Naive thymus-derived CD8-positive, alpha-beta T cell (primary cell): Measurements from ENCODE around the gene AP3B1. TPM values are rescaled to one million over a fixed set of nuclear protein-coding genes. Genes with fewer than 3 reads are reported as not detected.
"Not testable (repeated sequence)": the region's sequence is repeated elsewhere in the genome, so short reads cannot be mapped to it uniquely, and the experiment has no call there.

Source experiments
- ATAC-seq, 2 donors: fragments of 150-1000 bp; cut with Tn5 transposase in 1 of 2; sonication (Bioruptor Pico), chemical (Tn5 transposase) in 1 of 2; 1 replicate in 1 of 2; 2 replicates in 1 of 2; pipeline ENCODE4 v1.10.0; 2021; ENCODE audit warnings: mild to moderate bottlenecking in 2 of 2, moderate library complexity in 2 of 2
- POLR2A ChIA-PET: fragments of 350-600 bp; sonication (Branson Sonifier 250); formaldehyde crosslinking; loops from one replicate; lab custom pipeline; 2021; ENCODE audit warnings: antibody characterized with exemption; lab: Charles Lee
- DNase-seq, 10 donors: peaks; one replicate each; pipeline versions ENCODE4 v3.0.0 to v3.0.0-alpha.2; 2020 to 2022
- H3K27ac Mint-ChIP-seq, 10 donors: one replicate each; pipeline ENCODE4 v1.8.0; 2020 to 2022; ENCODE audit warnings: mild to moderate bottlenecking in 10 of 10, mixed read lengths in 10 of 10, moderate library complexity in 4 of 10, inconsistent platforms in 1 of 10
- H3K27me3 Mint-ChIP-seq, 5 donors: one replicate each; pipeline ENCODE4 v1.8.0; 2021 to 2022; ENCODE audit warnings: mixed read lengths in 5 of 5
- H3K36me3 Mint-ChIP-seq, 3 donors: one replicate each; pipeline ENCODE4 v1.8.0; 2020 to 2022; ENCODE audit warnings: mixed read lengths in 3 of 3, mild to moderate bottlenecking in 2 of 3, inconsistent platforms in 1 of 3
- H3K4me1 Mint-ChIP-seq, 4 donors: one replicate each; pipeline ENCODE4 v1.8.0; 2021 to 2022; ENCODE audit warnings: mixed read lengths in 4 of 4
- H3K4me3 Mint-ChIP-seq, 10 donors: one replicate each; pipeline ENCODE4 v1.8.0; 2020 to 2022; ENCODE audit warnings: mild to moderate bottlenecking in 10 of 10, mixed read lengths in 10 of 10, moderate library complexity in 6 of 10, inconsistent platforms in 1 of 10
- H3K9me3 Mint-ChIP-seq, 9 donors: one replicate each; pipeline ENCODE4 v1.8.0; 2020 to 2022; ENCODE audit warnings: mixed read lengths in 9 of 9, mild to moderate bottlenecking in 3 of 9, inconsistent platforms in 1 of 9, moderate library complexity in 1 of 9
- polyA plus RNA-seq, 3 donors: library from polyadenylated mRNA; unstranded; fragments of 300-500 nt; fragmentation: Illumina TruSeq; gene quantifications; one replicate each; pipeline ENCODE4 v1.2.3, GENCODE V29; 2021
- total RNA-seq, 8 experiments: library from RNA in 2 of 8; stranded (reverse) in 2 of 8; gene quantifications; one replicate each; pipeline ENCODE4 v1.2.3 and lab custom pipeline; 2021 to 2026

The AP3B1 gene
- total and polyA plus RNA-seq, 5 experiments from 2014 or later: 19.8 to 36.4 (median 26.2) TPM

- Mint-ChIP-seq H3K4me3 (no peak overlapping the region), H3K9me3 (peaks cover 0 to under 1% (median 0%) of the 10 kb centered on the region in 9 donors), H3K27me3 (no peaks in the 10 kb centered on the region), H3K27ac (peak overlapping the region in 1 of 10 donors; percentile 15), H3K36me3 (peaks cover 3 to 38% (median 37%) of the 10 kb centered on the region in 3 donors), H3K4me1 (peaks cover 3 to 14% (median 9%) of the 10 kb centered on the region in 4 donors)
- POLR2A ChIA-PET: no interaction called here
- DNase-seq (no peak), ATAC-seq (no peak)
Measured at GRCh38 chr5:78182838-78183237, 111.7 kb downstream of the AP3B1 start.

- Mint-ChIP-seq H3K36me3 (peaks cover 10 to 76% (median 60%) of the 10 kb centered on the region in 3 donors), H3K4me1 (peaks cover 0 to 6% (median 4%) of the 10 kb centered on the region in 4 donors), H3K9me3 (peaks cover 0 to 6% (median 0%) of the 10 kb centered on the region in 9 donors), H3K27ac (no peak overlapping the region), H3K4me3 (no peak overlapping the region), H3K27me3 (no peaks in the 10 kb centered on the region)
- no peak for ATAC-seq
- POLR2A ChIA-PET: no interaction called here
- no peak for DNase-seq
Measured at GRCh38 chr5:78178356-78178755, 116.1 kb downstream of the AP3B1 start.

- H3K27ac Mint-ChIP-seq, H3K27me3 Mint-ChIP-seq, H3K4me1 Mint-ChIP-seq, DNase-seq, POLR2A ChIA-PET, ATAC-seq, H3K4me3 Mint-ChIP-seq: not testable (repeated sequence)
- H3K36me3 Mint-ChIP-seq: peaks cover 20 to 78% (median 66%) of the 10 kb centered on the region in 3 donors
- peaks cover 0 to 23% (median 9%) of the 10 kb centered on the region in 9 donors for H3K9me3 Mint-ChIP-seq
Measured at GRCh38 chr5:78170335-78170734, 124.2 kb downstream of the AP3B1 start.

- H3K9me3 Mint-ChIP-seq: peaks cover 0 to 9% (median 0%) of the 10 kb centered on the region in 9 donors
- no peaks in the 10 kb centered on the region for H3K27me3 Mint-ChIP-seq
- H3K4me1 Mint-ChIP-seq: no peaks in the 10 kb centered on the region
- no peak overlapping the region for H3K4me3 Mint-ChIP-seq
- POLR2A ChIA-PET: no interaction called here
- DNase-seq: peak in 3 of 10 donors; percentile 2 to 3 (median 2)
- H3K27ac Mint-ChIP-seq: no peak overlapping the region
- H3K36me3 Mint-ChIP-seq: peaks cover 14 to 69% (median 39%) of the 10 kb centered on the region in 3 donors
- no peak for ATAC-seq
Measured at GRCh38 chr5:78162253-78162862, 132.1 kb downstream of the AP3B1 start.

GRCh38 chr5:78157001-78157400 lies 137.5 kb downstream of the AP3B1 start:
- POLR2A ChIA-PET: no interaction called here
- peaks cover 0 to 7% (median 1%) of the 10 kb centered on the region in 4 donors for H3K4me1 Mint-ChIP-seq
- no peak for ATAC-seq
- peaks cover 48 to 75% (median 74%) of the 10 kb centered on the region in 3 donors for H3K36me3 Mint-ChIP-seq
- DNase-seq: no peak
- peak overlapping the region in 1 of 10 donors; percentile 30 for H3K27ac Mint-ChIP-seq
- H3K9me3 Mint-ChIP-seq: peaks cover 0 to 23% (median 3%) of the 10 kb centered on the region in 9 donors
- no peak overlapping the region for H3K4me3 Mint-ChIP-seq
- H3K27me3 Mint-ChIP-seq: no peaks in the 10 kb centered on the region

- Mint-ChIP-seq H3K27ac (no peak overlapping the region), H3K9me3 (peaks cover 0 to 19% (median 3%) of the 10 kb centered on the region in 9 donors), H3K27me3 (no peaks in the 10 kb centered on the region), H3K36me3 (peaks cover 41 to 74% (median 51%) of the 10 kb centered on the region in 3 donors), H3K4me1 (peaks cover 0 to 5% (median 1%) of the 10 kb centered on the region in 4 donors), H3K4me3 (no peak overlapping the region)
- POLR2A ChIA-PET: no interaction called here
- ATAC-seq: no peak
- DNase-seq: no peak
Measured at GRCh38 chr5:78151594-78152271, 142.8 kb downstream of the AP3B1 start.

GRCh38 chr5:78137290-78137689 lies 157.2 kb downstream of the AP3B1 start:
- POLR2A ChIA-PET: no interaction called here
- Mint-ChIP-seq H3K9me3 (no peaks in the 10 kb centered on the region), H3K4me3 (no peak overlapping the region), H3K27me3 (no peaks in the 10 kb centered on the region), H3K4me1 (peaks cover 0 to 4% (median 0%) of the 10 kb centered on the region in 4 donors), H3K36me3 (peaks cover 10 to 70% (median 32%) of the 10 kb centered on the region in 3 donors), H3K27ac (peak overlapping the region in 2 of 10 donors; percentile 24 to 72)
- ATAC-seq (no peak), DNase-seq (no peak)

GRCh38 chr5:78133423-78133822 lies 161.1 kb downstream of the AP3B1 start:
- peak overlapping the region in 1 of 10 donors; percentile 12 for H3K27ac Mint-ChIP-seq
- ATAC-seq: no peak
- no peak overlapping the region for H3K4me3 Mint-ChIP-seq
- H3K27me3 Mint-ChIP-seq: no peaks in the 10 kb centered on the region
- DNase-seq: no peak
- peaks cover 9 to 49% (median 15%) of the 10 kb centered on the region in 3 donors for H3K36me3 Mint-ChIP-seq
- POLR2A ChIA-PET: no interaction called here
- H3K9me3 Mint-ChIP-seq: no peaks in the 10 kb centered on the region
- no peaks in the 10 kb centered on the region for H3K4me1 Mint-ChIP-seq

- ATAC-seq: no peak
- POLR2A ChIA-PET: no interaction called here
- peaks cover 9 to 51% (median 19%) of the 10 kb centered on the region in 3 donors for H3K36me3 Mint-ChIP-seq
Measured at GRCh38 chr5:78132507-78132906, 162.0 kb downstream of the AP3B1 start.

GRCh38 chr5:78129597-78129996 lies 164.9 kb downstream of the AP3B1 start:
- ATAC-seq (no peak), DNase-seq (no peak)
- POLR2A ChIA-PET: no interaction called here
- Mint-ChIP-seq H3K4me1 (no peaks in the 10 kb centered on the region), H3K36me3 (peaks cover 9 to 46% (median 29%) of the 10 kb centered on the region in 3 donors), H3K4me3 (no peak overlapping the region), H3K27ac (no peak overlapping the region), H3K9me3 (peaks cover 0 to 3% (median 0%) of the 10 kb centered on the region in 9 donors), H3K27me3 (no peaks in the 10 kb centered on the region)

More at GRCh38 chr5:78132507-78132906, 162.0 kb downstream of the AP3B1 start:
- H3K9me3 Mint-ChIP-seq: no peaks in the 10 kb centered on the region
- no peak overlapping the region for H3K4me3 Mint-ChIP-seq
- DNase-seq: no peak
- H3K27ac Mint-ChIP-seq: no peak overlapping the region
- H3K27me3 Mint-ChIP-seq: no peaks in the 10 kb centered on the region
- H3K4me1 Mint-ChIP-seq: no peaks in the 10 kb centered on the region

GRCh38 chr5:78127875-78128274 lies 166.6 kb downstream of the AP3B1 start:
- DNase-seq (no peak), ATAC-seq (no peak)
- POLR2A ChIA-PET: no interaction called here
- H3K9me3 Mint-ChIP-seq: peaks cover 0 to 3% (median 0%) of the 10 kb centered on the region in 9 donors
- no peak overlapping the region for H3K27ac Mint-ChIP-seq
- H3K4me1 Mint-ChIP-seq: no peaks in the 10 kb centered on the region
- no peaks in the 10 kb centered on the region for H3K27me3 Mint-ChIP-seq
- peaks cover 9 to 45% (median 34%) of the 10 kb centered on the region in 3 donors for H3K36me3 Mint-ChIP-seq
- no peak overlapping the region for H3K4me3 Mint-ChIP-seq

- no peak for DNase-seq
- Mint-ChIP-seq H3K9me3 (peaks cover 0 to 3% (median 0%) of the 10 kb centered on the region in 9 donors), H3K27ac (peak overlapping the region in 1 of 10 donors; percentile 24), H3K4me1 (peaks cover 0 to under 1% (median 0%) of the 10 kb centered on the region in 4 donors), H3K27me3 (no peaks in the 10 kb centered on the region), H3K4me3 (no peak overlapping the region), H3K36me3 (peaks cover 9 to 44% (median 40%) of the 10 kb centered on the region in 3 donors)
- no peak for ATAC-seq
- POLR2A ChIA-PET: interaction anchor here (0.7 kb wide), 1 partner anchor 61 kb away, joined by 3 read pairs; no protein-coding TSS in a partner anchor
Measured at GRCh38 chr5:78126536-78126935, 168.0 kb downstream of the AP3B1 start.

- ATAC-seq: no peak
- POLR2A ChIA-PET: no interaction called here
- DNase-seq: no peak
- Mint-ChIP-seq H3K4me1 (peaks cover 0 to 13% (median 0%) of the 10 kb centered on the region in 4 donors), H3K27me3 (no peaks in the 10 kb centered on the region), H3K9me3 (peaks cover 0 to 5% (median 0%) of the 10 kb centered on the region in 9 donors), H3K4me3 (no peak overlapping the region), H3K27ac (peak overlapping the region in 1 of 10 donors; percentile 0), H3K36me3 (peaks cover 8 to 75% (median 45%) of the 10 kb centered on the region in 3 donors)
Measured at GRCh38 chr5:78116167-78116566, 178.3 kb downstream of the AP3B1 start.
